Tibial nerve (tissue), 4 donors: ENCODE data around the gene ZNF385B.

Experiments used
- EP300 ChIP-seq, 2 donors: sonication (generic); formaldehyde crosslinking; IDR thresholded peaks; one replicate each; pipeline ENCODE4 v1.6.1; 2017; ENCODE audit warnings: antibody characterized with exemption in 2 of 2, mild to moderate bottlenecking in 1 of 2
- POLR2A ChIP-seq, 2 donors: fragments of 450-650 bp; IDR thresholded peaks; one replicate each; pipeline ENCODE4 v1.6.1; 2017; ENCODE audit warnings: antibody characterized with exemption in 2 of 2, mild to moderate bottlenecking in 2 of 2, moderate library complexity in 2 of 2
- TF ChIP-seq, protein P1 (sequence below), 5 experiments: fragments of 200-600 bp in 3 of 5; fragments of 450-650 bp in 2 of 5; sonication (generic) in 3 of 5; IDR thresholded peaks; one replicate each; pipeline ENCODE4 v1.5.1; 2016 to 2019; ENCODE audit warnings: antibody characterized with exemption in 5 of 5, mild to moderate bottlenecking in 3 of 5, moderate library complexity in 2 of 5

DNA sequence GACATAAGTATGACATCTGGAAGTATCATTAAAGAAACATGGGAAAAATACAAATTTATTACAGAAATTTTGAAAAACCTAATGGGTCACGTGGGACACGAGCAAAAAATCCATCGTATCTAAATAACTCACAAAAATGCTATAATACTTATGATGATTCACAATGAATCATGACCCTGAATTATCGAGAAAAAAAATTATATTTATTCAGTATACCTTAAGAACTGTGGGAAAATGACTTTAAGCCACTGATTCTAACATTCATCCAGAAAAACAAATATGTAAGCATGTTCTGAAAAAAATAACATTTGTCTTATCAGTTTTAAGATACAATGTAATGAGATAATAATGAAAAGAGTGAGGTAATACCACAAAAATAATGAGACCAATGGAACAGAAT is 51.8 kb downstream of the ZNF385B start:
- TF ChIP-seq, protein P1, sequence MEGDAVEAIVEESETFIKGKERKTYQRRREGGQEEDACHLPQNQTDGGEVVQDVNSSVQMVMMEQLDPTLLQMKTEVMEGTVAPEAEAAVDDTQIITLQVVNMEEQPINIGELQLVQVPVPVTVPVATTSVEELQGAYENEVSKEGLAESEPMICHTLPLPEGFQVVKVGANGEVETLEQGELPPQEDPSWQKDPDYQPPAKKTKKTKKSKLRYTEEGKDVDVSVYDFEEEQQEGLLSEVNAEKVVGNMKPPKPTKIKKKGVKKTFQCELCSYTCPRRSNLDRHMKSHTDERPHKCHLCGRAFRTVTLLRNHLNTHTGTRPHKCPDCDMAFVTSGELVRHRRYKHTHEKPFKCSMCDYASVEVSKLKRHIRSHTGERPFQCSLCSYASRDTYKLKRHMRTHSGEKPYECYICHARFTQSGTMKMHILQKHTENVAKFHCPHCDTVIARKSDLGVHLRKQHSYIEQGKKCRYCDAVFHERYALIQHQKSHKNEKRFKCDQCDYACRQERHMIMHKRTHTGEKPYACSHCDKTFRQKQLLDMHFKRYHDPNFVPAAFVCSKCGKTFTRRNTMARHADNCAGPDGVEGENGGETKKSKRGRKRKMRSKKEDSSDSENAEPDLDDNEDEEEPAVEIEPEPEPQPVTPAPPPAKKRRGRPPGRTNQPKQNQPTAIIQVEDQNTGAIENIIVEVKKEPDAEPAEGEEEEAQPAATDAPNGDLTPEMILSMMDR (IDR thresholded peaks at IDR 0.05), result no peak
- TF ChIP-seq POLR2A (IDR thresholded peaks at IDR 0.05), result no peak
- TF ChIP-seq EP300 (IDR thresholded peaks at IDR 0.05), result no peak
